GM12878 (cell line): ENCODE data around the gene IGF1R. TPM values are rescaled to one million over a fixed set of nuclear protein-coding genes. Genes with fewer than 3 reads are reported as not detected.
"Not testable (repeated sequence)": the region's sequence is repeated elsewhere in the genome, so short reads cannot be mapped to it uniquely, and the experiment has no call there.

Source experiments
- ATAC-seq: fragments of 200-7000 bp; cut with Tn5 transposase; 3 replicates; pipeline ENCODE4 v1.9.1; 2020; ENCODE audit warnings: mild to moderate bottlenecking, moderate library complexity
- BruUV-seq: library from RNA; stranded (reverse); fragments of 400-500 nt; replicated peaks from 2 replicates; lab custom pipeline; 2021; lab: Mats Ljungman, UMichigan
- CTCF ChIA-PET: fragments of 300-600 bp; sonication (Branson Sonifier 250); formaldehyde crosslinking; extraction: SDS; loops from one replicate; lab custom pipeline; 2021; ENCODE audit warnings: inconsistent platforms; lab: Yijun Ruan, JAX
- POLR2A ChIA-PET: fragments of 350-600 bp; formaldehyde crosslinking; extraction: SDS; loops from one replicate; lab custom pipeline; 2021; ENCODE audit warnings: inconsistent platforms; lab: Charles Lee
- RAD21 ChIA-PET: fragments of 300-600 bp; sonication (Branson Sonifier 250); formaldehyde crosslinking; loops from one replicate; lab custom pipeline; 2023; ENCODE audit warnings: antibody characterized with exemption; ENCODE audit not compliant: unreplicated experiment; lab: Charles Lee
- SMC1A ChIA-PET: fragments of 300-600 bp; sonication (Branson Sonifier 250); formaldehyde crosslinking; loops from one replicate; lab custom pipeline; 2023; ENCODE audit not compliant: unreplicated experiment, uncharacterized antibody; lab: Charles Lee
- DNase-seq: peaks from one replicate; pipeline ENCODE4 v3.0.0-alpha.2; 2011; ENCODE audit warnings: low read depth, low spot score
- FAIRE-seq: peaks from 3 replicates; lab custom pipeline; 2011; peaks lifted over from hg19 to GRCh38; lab: Jason Lieb, UNC
- H2AFZ ChIP-seq: 2 replicates; pipeline ENCODE4 v1.6.0; 2011; ENCODE audit warnings: low read depth, low read length, control low read depth; ENCODE audit not compliant: control insufficient read depth
- H3K27ac ChIP-seq: 2 replicates; pipeline ENCODE4 v1.5.1; 2011; ENCODE audit warnings: control low read depth; ENCODE audit not compliant: control insufficient read depth, insufficient read depth
- H3K27me3 ChIP-seq, 2 experiments: replicated peaks in 1 of 2; 2 replicates each; pipeline versions ENCODE4 v1.6.0 to v1.6.1; 2011; ENCODE audit warnings: low read length in 1 of 2; ENCODE audit not compliant: control insufficient read depth in 2 of 2, insufficient read depth in 2 of 2
- H3K36me3 ChIP-seq, 2 experiments: 2 replicates each; pipeline ENCODE4 v1.5.1; 2011; ENCODE audit warnings: low read length in 1 of 2; ENCODE audit not compliant: control insufficient read depth in 2 of 2, insufficient read depth in 2 of 2
- H3K4me1 ChIP-seq: 2 replicates; pipeline ENCODE4 v1.6.1; 2011; ENCODE audit warnings: mild to moderate bottlenecking, low read length, moderate library complexity, mixed read lengths; ENCODE audit not compliant: control insufficient read depth, insufficient read depth
- H3K4me2 ChIP-seq: 2 replicates; pipeline ENCODE4 v1.6.0; 2011; ENCODE audit warnings: control low read depth; ENCODE audit not compliant: control insufficient read depth, insufficient read depth
- H3K4me3 ChIP-seq: fragments of 200-600 bp; sonication (generic); 2 replicates; pipeline ENCODE4 v1.5.1; 2016
- H3K79me2 ChIP-seq: 2 replicates; pipeline ENCODE4 v1.6.0; 2011; ENCODE audit warnings: low read length; ENCODE audit not compliant: control insufficient read depth, insufficient read depth
- H3K9ac ChIP-seq: 2 replicates; pipeline ENCODE4 v1.8.0; 2011; ENCODE audit warnings: low read length, control low read depth, mixed read lengths; ENCODE audit not compliant: control insufficient read depth, insufficient read depth
- H3K9me3 ChIP-seq: replicated peaks from 3 replicates; pipeline ENCODE4 v1.5.1; 2011; ENCODE audit warnings: mild to moderate bottlenecking, low read length; ENCODE audit not compliant: control insufficient read depth, insufficient read depth
- H4K20me1 ChIP-seq: 2 replicates; pipeline ENCODE4 v1.6.0; 2011; ENCODE audit not compliant: control insufficient read depth, insufficient read depth
- BHLHE40 ChIP-seq, 2 experiments: fragments of 450-650 bp in 1 of 2; IDR thresholded peaks; 2 replicates each; pipeline ENCODE4 v1.6.1; 2011 to 2017; ENCODE audit warnings: low read depth in 2 of 2, borderline replicate concordance in 1 of 2, improper control_type of control experiment in 1 of 2, low read length in 1 of 2, mild to moderate bottlenecking in 1 of 2
- KAT2A ChIP-seq: conservative IDR thresholded peaks from 2 replicates; pipeline ENCODE4 v1.6.1; 2011; ENCODE audit warnings: low read depth, low read length; ENCODE audit not compliant: control insufficient read depth
- PAX8 ChIP-seq: fragments of 450-650 bp; IDR thresholded peaks from 2 replicates; pipeline ENCODE4 v1.6.1; 2017; ENCODE audit warnings: mild to moderate bottlenecking, moderate library complexity
- POLR2A ChIP-seq: IDR thresholded peaks from 2 replicates; pipeline ENCODE4 v1.6.1; 2011; ENCODE audit warnings: low read depth, mild to moderate bottlenecking, low read length
- WGBS: methylation state at CpG from one replicate; pipeline ENCODE4 v1.1.6; 2016; ENCODE audit warnings: low lambda C conversion rate; ENCODE audit not compliant: insufficient replicate concordance, insufficient coverage; ENCODE audit errors: missing lambda C conversion rate; 5-methylcytosine and 5-hydroxymethylcytosine counted together
- in situ Hi-C: fragments of 300-500 bp; cut with MboI; formaldehyde crosslinking; loops from 9 replicates; pipeline ENCODE4 v1.14.3; 2018; ENCODE audit warnings: mixed read lengths
- intact Hi-C: fragments of 100-400 bp; cut with micrococcal nuclease; formaldehyde crosslinking; loops from one replicate; pipeline ENCODE4 v1.14.2; 2022; ENCODE audit not compliant: unreplicated experiment
- polyA plus RNA-seq, 11 experiments: library from polyadenylated mRNA; depleted of rRNA in 4 of 11; unstranded in 6 of 11; stranded (reverse) in 5 of 11; fragments of >200 nt; fragmentation: Nextera tagmentation in 4 of 11; fragmentation: Illumina TruSeq in 1 of 11; extraction: Ambion mirVana in 4 of 11; extraction: Trizol in 1 of 11; gene quantifications; 1 replicate in 1 of 11; 2 replicates in 10 of 11; pipeline versions ENCODE4 v1.2.1 to v1.2.3, GENCODE V29; 2011 to 2016; ENCODE audit warnings: inconsistent platforms in 2 of 11, missing spikeins in 2 of 11, low read depth in 1 of 11
- total RNA-seq, 4 experiments: library from RNA; depleted of rRNA in 3 of 4; stranded (reverse); fragments of >200 nt in 3 of 4; fragmentation: Illumina TruSeq in 1 of 4; extraction: Trizol in 1 of 4; gene quantifications; 2 replicates each; pipeline versions ENCODE4 v1.2.1 to v1.2.3, GENCODE V29; 2013 to 2021

Gene IGF1R
- total and polyA plus RNA-seq, 10 of the 15 experiments (the other 5 are each of a cell fraction or from before 2014, with no cell fraction given) = 0.03 to 2.7 (median 0.66) TPM

GRCh38 chr15:99002226-99002625, 353.9 kb downstream of the IGF1R start:
- Histone ChIP-seq H3K36me3 (no peaks in the 10 kb centered on the region), H3K4me1 (no peaks in the 10 kb centered on the region), H3K4me3 (no peak overlapping the region), H2AFZ (no peak overlapping the region), H3K9me3 (no peaks in the 10 kb centered on the region; the same call in 1 of the 3 replicates), H3K27me3 (no peaks in the 10 kb centered on the region), H3K79me2 (no peaks in the 10 kb centered on the region), H4K20me1 (no peaks in the 10 kb centered on the region), H3K9ac (no peak overlapping the region), H3K4me2 (no peak overlapping the region), H3K27ac (no peak overlapping the region)
- BruUV-seq = no TSS peak
- no peak for FAIRE-seq
- 38% methylated on average over 3 of the region's 3 CpGs for WGBS
- ChIA-PET SMC1A (interaction anchor here (0.7 to 1.4 kb wide), 4 partner anchors 12 to 50 kb away, joined by 3 to 4 read pairs (median 3); no protein-coding TSS in a partner anchor), POLR2A (no interaction called here), RAD21 (interaction anchor here (0.6 kb wide), 1 partner anchor 55 kb away, joined by 3 read pairs; no protein-coding TSS in a partner anchor), CTCF (no interaction called here)
- intact Hi-C loops = no loop called here
- no peak for ATAC-seq
- no peak for DNase-seq
- TF ChIP-seq PAX8 (no peak), BHLHE40 (IDR thresholded peaks at IDR 0.05; ENCODE audit: borderline replicate concordance in 1 of 2, low read depth in 2 of 2, low read length in 1 of 2) (no peak), POLR2A (no peak), KAT2A (no peak)
- in situ Hi-C loops = no loop called here

- ATAC-seq, H3K79me2 ChIP-seq, H4K20me1 ChIP-seq, CTCF ChIA-PET, H3K36me3 ChIP-seq, H3K27me3 ChIP-seq, intact Hi-C loops, BruUV-seq, POLR2A ChIA-PET, H3K4me2 ChIP-seq, H3K9ac ChIP-seq, H2AFZ ChIP-seq, H3K4me3 ChIP-seq, H3K27ac ChIP-seq, H3K4me1 ChIP-seq, H3K9me3 ChIP-seq, in situ Hi-C loops, DNase-seq, RAD21 ChIA-PET: not testable (repeated sequence)
- WGBS = 22% methylated on average over 9 of the region's 10 CpGs
- SMC1A ChIA-PET = interaction anchor here (0.7 kb wide), 1 partner anchor 204 kb away, joined by 3 read pairs; no protein-coding TSS in a partner anchor
- FAIRE-seq = peak; percentile 89
Observed at GRCh38 chr15:99003317-99003716, 355.0 kb downstream of the IGF1R start.

GRCh38 chr15:99004998-99005974, 356.9 kb downstream of the IGF1R start:
- in situ Hi-C loops, DNase-seq, H4K20me1 ChIP-seq, H3K9ac ChIP-seq, H3K27me3 ChIP-seq, H3K4me2 ChIP-seq, H3K9me3 ChIP-seq, RAD21 ChIA-PET, intact Hi-C loops, FAIRE-seq, H3K36me3 ChIP-seq, ATAC-seq, H3K4me3 ChIP-seq, H3K4me1 ChIP-seq, BruUV-seq, H3K27ac ChIP-seq, H2AFZ ChIP-seq, H3K79me2 ChIP-seq: not testable (repeated sequence)
- ChIA-PET POLR2A (interaction anchor here (0.5 kb wide), 1 partner anchor 46 kb away, joined by 7 read pairs; no protein-coding TSS in a partner anchor), CTCF (interaction anchor here (0.8 kb wide), 1 partner anchor 103 kb away, joined by 3 read pairs; no protein-coding TSS in a partner anchor), SMC1A (interaction anchor here (0.9 to 1.0 kb wide), 2 partner anchors 52 to 304 kb away, joined by 3 read pairs; no protein-coding TSS in a partner anchor)
- 51% methylated on average over 31 of the region's 38 CpGs for WGBS
